ENCODE data around the gene CTAG1A.
A peak's percentile ranks its signal among the peaks of the same experiment; 100 is the strongest.
"Not testable (repeated sequence)": the region's sequence is repeated elsewhere in the genome, so short reads cannot be mapped to it uniquely, and the experiment has no call there.

CTAG1A gene
- long read RNA-seq, donor 1, result 0 reads
- long read RNA-seq, donor 2, result 0 reads
- long read RNA-seq, donor 3, result 0 reads
- long read RNA-seq, donor 4, result 0 reads
- long read RNA-seq, donor 5, result 0 reads
- long read RNA-seq, donor 6, result 0 reads
- long read RNA-seq, donor 7, result 0 reads
- long read RNA-seq, donor 8, result 0 reads

DNA sequence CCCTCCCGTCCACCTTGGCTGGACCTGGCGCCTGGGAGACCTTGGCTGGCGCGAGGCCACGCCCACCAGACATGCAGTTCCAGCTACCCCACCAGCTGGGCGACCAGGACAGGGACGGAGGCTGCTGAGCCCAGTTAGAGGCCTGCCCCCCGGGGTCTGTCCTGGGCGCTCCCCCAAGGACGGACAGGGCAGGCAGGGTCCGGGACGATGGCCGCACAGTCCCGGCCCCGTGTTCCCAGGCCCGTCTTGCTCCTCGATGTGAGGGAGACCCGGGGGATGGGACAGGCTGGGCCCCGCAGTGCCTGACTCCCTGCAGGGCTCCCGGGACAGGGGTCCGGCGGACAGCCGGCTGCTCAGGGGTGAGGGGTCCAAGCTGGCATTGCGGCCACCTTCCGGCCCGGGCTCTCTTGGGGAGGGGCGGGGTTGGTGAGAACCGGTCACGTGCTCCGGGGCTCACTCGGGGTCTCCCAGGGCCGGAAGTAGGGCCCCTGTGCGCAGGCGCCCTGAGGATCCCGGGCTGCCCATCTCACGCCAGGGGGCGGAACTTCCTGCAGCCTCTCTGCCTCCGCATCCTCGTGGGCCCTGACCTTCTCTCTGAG is at the start of gene CTAG1A:
CTAG1A (plus strand) TSS at position 549 of the 599 bp plus-strand sequence. CDS start 74 bp downstream, outside the sequence.
- DNase-seq, result not testable (repeated sequence)

DNA sequence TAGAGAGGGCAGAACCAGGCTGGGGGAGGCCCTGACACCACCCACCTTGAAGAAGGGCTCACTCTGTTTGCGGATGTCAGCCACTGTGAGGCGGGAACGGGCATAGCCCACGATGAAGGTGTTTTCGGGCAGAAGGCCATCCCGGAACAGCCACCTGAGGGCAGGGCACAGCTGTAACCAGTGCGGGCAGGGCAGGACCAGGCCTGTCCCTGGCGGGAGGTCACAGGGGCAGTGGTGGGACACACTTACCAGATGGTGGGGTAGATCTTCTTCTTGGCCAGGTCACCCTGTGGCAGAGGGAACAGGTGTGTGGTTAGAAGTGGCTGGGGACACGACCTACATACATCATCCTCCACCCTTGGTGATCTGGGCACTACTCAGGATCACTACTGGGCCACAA is 49.0 kb upstream of the CTAG1A start:
- DNase-seq, result no peak

DNA sequence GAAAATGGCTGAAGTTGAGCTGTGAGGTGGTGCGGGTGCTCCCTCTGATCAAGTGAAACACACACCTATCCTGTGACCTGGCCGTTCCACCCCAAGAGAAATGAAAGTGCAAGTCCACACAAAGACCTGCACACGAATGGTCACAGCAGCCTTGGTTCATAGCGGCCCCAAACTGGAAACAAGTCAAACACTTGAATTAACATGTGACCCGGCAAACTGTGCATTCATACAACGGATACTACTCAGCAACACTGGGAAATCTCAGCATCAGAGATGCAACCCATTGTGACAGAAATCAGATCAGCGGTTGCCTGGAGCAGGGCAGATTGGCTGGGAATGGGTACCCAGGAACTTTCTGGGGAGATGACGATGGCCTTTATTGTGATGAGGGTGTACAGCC is 45.9 kb upstream of the CTAG1A start:
- DNase-seq, result no peak

DNA sequence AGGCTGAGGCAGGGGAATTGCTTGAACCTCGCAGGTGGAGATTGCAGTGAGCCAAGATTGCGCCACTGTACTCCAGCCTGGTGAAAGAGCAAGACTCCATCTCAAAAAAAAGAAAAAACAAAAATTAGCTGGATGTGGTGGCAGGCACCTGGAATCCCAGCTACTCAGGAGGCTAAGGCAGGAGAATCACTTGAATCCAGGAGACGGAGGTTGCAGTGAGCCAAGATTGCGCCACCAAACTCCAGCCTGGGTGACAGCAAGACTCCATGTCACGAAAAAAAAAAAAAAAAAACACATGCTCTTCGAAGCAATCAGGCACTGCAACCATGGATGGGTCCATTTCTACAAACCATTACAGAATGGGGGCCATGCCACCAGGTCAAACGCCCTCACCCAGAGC is 44.6 kb upstream of the CTAG1A start:
- not testable (repeated sequence) for DNase-seq

DNA sequence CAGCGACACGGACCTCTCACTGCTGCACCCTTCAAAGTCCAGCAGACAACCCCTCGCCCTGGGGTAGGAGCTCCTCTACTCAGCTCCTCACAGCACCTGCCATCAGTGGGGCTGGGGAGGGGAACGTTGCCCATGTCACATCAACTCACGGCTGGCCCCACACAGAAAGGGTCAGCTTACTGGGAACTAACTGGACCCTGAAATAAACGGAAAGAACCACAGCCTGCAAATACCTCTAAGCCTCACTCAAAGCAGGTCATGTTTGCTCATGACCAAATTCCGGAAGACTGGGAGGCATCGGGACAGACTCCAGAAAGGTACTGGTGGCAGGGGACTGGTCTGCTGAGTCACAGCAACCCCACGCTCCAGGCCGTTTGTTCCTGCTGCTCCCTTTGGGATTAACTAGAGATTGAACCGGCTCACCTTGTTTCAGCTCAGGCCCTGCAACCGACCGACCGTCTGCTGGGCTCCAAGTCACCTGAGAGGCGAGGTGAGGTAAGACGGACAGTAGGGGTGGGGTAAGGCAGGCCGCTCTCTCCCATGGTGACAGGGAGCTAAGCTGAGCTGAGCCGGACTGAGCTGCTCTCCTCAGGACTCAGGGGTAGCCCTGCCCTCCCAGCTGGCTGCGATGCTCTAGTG is 43.9 kb upstream of the CTAG1A start:
- DNase-seq, result no peak

DNA sequence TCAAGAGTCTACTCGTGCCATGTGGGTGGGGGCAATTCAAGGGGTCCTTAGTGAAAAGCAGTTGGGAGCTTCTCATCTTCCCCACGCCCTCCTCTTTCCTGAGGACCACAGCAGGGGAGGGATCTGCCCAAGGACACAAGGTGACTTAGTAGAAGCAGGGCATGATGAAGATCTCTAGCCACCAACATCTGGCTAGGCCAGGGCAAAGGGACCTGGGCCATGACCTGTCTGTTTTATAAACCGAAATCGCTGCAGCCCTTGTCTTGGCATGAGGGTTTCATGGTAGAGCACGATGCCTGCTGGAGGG is 43.4 kb upstream of the CTAG1A start:
- no peak for DNase-seq

DNA sequence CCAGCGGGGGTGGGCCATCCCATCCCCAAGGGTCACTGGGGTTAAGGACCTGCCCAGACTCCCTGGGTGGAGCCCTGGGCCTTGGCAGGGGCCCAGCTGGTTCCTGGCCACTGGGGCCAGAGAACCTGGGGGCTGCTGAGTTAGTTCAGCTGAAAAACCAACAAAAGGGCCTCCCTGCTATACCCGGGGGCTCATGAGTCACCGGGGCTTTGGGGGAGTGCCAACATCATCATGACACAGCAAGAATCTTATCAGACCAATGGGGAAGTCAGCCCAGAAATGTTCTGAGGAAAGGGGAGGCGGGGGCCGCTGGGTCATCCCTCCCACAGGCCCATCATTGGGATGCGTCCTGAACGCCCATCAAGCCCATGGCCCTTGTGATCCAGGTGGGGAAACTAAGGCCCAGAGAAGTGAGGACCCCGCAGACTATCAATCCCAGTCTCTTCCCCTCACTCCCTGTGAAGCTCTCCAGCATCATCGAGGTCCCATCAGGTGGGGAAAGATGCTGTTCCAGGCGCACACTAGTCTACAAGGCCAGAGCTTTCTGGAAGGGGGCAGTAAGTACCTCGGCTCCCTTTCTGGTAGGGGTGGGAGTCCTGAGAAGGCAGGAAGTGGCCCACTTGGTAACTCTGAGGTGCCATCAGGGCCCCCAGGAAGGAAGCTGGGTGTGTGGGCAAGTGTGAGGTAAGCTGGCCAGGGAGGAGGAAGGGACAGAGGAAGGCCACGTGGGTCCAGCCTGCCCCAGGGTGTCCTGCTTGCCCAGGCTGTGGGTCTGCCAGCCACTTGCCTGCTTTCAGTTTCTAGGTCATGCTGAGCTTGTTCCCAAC is 42.8 kb upstream of the CTAG1A start:
- no peak for DNase-seq

DNA sequence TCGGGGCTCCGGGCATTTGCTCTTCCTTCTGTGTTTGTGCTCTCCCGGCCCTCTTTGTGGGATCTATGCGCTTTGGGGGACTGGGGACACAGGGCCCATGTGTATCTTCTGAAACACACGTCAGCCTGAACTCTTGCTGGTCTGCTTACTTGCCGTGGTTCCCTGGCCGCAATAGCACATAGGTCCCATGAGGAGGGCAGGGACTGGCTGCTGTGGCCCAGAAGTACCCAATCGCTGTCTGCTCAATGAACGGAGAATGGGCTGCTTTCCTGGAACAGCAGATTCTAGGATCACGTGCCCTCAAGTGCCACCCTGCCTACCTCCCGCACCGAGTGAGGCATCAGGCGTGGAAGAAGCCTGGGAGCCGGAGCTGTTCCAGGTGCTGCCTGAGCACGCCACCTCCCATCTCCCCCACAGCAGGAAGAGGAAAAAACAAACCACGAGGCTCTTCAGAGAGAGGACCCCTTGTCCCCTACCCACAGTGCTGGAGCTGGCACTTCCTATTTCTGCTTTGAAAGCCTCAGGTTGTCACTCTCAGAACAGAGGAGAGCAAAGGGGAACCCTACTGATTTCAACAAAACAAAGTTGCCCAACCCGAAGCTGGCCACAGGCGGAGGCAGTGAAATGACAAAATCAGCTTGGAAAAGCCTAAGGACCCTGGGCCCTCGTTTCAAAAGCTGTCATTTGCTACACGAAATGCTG is 42.1 kb upstream of the CTAG1A start:
- DNase-seq, result no peak

DNA sequence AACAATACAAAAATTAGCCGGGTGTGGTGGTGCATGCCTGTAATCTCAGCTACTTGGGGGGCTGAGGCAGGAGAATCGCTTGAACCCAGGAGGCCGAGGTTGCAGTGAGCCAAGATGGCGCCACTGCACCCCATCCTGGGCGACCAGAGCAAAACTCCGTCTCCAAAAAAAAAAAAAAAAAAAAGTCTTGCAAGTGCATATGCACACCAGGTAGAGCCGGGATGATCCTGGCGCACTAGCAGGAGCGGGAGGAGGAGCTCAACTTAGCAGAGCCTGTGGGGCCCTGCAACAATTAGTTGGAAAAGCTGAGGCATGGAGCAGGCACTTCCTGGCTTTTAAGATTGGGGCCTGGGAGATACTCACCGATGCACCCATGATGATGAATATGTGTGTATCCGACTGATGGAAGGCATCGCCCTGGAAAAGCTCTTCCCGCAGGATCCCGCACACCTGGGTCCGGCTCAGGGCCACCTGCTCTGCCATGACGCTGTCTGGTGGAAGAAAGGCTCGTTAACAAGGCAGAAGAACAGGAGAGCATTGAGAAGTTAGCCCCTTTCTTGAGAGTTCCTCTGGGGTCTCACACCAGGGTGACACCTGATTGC is 39.2 kb upstream of the CTAG1A start:
- no peak for DNase-seq

DNA sequence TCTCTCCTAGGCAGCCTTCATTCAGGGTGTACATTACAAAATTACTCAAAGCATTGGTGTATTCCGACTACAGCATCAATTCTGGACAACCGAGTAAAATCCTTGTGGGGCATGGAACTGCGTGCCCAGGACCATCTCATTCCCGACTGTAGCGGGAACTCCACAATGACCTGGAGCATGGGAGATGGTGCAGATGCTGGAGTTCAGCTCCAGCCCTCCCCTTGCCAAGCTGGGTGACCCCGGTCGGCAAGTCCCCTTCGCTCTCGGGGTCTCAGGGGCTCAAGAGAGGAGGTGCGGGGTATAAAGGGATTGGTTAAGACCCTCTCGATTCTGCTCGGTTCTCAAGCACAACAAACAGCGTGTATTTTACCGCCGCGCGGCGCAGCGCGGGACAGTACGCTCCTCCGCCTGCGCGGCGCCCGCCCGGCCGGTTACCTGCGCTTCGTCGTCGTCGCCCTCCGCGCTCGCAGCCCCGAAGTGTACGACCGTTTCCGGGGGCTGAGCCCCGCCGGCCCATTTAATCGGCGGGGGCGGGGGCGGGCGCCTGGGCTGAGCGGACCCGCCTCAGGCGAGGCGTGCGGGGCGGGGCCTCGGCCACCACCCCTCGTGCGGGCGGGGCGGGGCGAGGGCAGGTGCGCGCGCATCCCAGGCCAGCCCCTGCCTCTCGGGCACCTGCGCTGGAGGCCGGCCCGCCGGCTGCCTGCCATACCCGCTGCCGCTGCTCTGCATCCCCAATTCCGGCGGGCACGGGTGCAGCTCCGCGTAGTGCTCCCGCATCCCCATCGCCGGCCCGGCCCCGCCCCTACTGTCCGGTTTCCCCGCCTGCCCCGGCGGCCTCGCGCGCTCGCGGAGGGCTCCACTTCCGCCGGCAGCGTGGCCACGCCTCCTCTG is 38.3 kb upstream of the CTAG1A start, which contains the start of gene G6PD:
G6PD (minus strand) TSS at position 493 of the 891 bp plus-strand sequence. CDS start 691 bp downstream, outside the sequence.
- DNase-seq, result peak; percentile 70

DNA sequence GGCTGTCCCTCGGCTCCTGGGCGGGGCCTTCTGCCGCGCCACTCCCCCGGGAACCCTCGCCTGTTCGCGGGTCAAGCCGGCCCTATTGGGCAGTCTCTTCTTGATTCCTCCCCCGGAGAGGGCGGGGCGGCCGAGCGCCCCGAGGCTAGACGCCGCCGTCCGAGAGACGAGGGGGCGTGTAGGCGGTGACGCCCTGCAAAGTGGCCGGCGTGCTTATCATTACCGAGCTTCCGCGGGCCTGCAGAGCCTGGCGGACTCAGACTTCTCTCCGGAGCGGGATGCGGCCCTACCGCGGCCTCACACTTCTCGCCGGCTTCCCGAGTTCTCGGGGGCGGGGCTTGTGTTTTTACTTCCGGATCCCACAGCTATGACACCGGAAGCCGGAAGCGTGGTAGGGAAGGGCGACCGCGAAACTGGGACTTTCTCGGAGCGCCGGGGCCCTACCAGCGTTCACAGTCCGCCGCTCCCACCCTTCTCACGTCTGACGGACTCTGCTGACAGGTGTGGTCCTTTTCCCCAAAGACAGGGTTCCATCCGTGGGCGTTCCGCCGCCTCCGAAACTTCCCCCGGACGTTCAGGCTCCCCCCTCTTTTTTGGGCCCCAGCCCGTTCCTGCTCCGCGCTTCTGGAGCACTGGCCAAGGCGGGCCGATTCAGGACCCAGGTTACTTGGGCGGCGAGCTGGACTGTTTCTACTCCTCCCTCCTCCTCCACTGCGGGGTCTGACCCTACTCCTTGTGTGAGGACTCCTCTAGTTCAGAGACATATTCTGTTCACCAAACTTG is 37.5 kb upstream of the CTAG1A start, which contains the start of gene IKBKG:
IKBKG (plus strand) TSS at position 376 of the 783 bp plus-strand sequence. CDS start 4,383 bp downstream, outside the sequence.
- DNase-seq, result peak; percentile 96

DNA sequence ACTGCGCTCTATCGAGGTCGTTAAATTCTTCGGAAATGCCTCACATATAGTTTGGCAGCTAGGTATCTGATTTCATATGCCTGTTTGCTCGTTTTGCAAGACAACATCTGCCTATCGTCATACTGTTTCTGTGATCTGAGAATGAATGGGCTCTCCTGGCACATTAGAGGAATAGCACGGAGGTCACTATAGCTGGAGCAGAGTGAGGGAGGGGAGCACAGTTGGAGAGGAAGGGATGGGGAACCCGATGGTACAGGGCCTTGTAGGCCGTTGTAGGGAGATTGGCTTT is 37.0 kb upstream of the CTAG1A start:
- DNase-seq, result no peak

DNA sequence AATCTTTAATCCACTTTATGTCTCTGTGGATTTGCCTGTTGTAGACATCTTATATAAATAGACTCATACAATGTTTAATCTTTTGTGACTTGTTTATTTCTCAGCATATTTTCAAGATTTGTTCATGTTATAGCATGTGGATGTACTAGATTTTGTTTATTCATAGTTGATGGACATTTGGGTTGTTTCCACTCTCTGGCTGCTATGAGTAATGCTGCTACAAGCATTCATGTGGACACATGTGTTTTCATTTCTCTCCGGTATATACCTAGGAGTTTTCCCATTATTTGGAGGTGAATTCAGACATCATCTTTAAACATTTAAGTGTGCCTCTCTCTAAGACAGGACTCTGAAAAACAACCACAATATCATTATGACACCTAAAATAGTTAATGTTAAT is 35.2 kb upstream of the CTAG1A start:
- DNase-seq, result no peak

DNA sequence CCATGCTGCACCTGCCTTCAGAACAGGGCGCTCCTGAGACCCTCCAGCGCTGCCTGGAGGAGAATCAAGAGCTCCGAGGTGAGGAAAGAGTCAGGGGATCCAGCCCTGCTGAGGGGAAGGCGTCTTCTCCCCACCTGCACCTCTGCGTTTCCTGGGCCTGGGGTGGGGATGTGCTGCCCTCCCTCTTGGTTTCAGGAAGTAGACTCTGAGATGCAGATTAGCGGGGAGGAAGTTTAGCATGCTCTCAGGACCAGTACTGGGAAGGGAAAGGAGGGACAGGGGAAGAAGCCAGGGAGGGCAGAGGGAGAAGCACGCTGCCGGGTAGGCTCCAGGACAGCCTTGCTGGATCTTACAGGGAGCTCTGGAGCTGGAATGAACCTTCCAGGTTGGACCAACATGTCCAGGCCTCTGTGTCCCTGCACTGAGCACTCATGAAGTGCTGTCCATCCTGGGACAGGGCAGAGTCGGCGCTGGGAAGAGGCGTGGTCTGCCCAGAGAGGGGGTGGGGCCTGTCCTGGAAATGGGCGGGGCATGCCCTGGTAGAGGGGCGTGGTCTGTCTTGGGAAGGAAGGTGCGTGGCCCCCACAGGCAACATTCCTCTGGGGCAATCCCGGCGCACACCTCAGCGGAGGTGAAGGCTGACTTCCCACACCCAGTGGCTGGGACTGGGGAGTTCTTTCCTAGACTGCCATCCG is 32.7 kb upstream of the CTAG1A start:
- DNase-seq, result not testable (repeated sequence)

DNA sequence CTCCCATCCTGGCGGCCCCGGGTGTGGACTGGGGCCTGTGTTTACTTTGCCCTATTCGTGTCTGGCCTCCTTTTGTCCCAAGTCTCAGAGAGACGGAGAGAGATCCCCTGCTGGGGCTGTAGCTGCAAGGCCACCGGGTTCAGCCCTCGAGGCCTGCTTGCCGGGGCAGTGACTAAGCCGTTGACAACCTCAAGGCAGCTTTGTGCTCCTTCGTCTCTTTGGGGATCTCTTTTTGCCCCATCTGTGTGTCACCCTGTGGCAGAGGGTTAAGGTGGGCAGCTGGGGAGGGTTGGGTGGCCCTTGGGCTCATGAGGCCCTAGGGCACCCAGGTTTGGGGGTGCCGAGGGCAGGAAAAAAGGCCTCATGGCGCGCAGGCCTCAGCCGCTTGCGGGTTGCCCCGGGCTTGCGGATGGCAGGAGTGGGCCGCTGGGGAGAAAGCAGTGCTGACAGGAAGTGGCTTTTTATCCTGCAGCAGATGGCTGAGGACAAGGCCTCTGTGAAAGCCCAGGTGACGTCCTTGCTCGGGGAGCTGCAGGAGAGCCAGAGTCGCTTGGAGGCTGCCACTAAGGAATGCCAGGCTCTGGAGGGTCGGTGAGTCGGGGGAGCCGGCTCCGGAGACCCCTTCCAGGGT is 26.8 kb upstream of the CTAG1A start:
- DNase-seq, result not testable (repeated sequence)

DNA sequence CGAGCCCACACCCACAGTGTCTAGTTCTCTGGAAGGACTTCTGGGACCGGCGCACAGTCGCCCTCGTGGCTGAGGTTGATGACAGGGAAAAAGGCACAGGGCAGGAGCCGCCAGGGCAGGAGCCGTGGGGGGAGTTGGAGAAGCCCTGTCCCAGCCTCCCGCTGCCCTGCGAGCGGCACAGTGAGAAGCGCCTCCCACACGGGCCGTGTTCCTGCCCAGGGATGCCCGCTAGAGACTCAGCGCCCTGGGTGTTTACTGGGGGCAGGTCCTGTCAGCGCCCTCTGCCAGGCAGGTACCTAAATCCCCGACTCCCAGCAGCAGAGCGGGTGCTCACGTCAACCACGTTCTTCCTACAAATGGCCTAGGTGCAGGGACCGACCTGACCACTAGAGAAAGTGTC is 26.0 kb upstream of the CTAG1A start:
- DNase-seq, result not testable (repeated sequence)

DNA sequence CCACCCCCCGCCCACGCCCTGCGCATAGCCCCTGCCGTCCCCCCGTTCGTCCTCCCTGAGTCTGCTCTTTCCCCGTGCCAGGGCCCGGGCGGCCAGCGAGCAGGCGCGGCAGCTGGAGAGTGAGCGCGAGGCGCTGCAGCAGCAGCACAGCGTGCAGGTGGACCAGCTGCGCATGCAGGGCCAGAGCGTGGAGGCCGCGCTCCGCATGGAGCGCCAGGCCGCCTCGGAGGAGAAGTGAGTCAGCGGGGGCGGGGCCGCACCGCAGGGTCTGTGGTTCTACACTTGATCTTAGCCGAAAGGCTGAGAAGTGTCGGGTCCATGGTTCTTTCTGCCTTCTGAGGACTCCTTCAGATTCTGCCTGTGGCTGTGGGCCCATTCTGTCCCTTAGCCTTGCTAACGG is 24.6 kb upstream of the CTAG1A start:
- not testable (repeated sequence) for DNase-seq

DNA sequence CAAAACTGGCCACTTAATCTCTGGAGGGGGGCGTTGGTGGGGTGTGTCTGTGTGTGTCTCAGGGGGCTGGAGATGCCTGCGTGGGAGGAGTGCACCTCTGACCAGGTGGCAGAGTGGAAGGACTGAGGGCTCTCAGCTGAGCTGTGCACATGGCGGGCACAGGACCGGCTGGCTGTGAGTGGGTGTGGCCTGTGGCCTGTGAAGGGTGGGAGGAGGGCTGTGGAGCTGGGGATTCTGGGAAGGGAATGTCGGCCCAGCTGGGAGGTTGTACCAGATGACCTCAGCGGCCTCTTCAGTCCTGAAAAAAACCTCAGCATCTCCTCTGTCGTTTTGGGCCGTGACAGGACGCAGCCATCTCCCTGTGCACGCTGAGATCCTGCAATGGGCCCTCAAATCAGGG is 22.6 kb upstream of the CTAG1A start:
- not testable (repeated sequence) for DNase-seq

DNA sequence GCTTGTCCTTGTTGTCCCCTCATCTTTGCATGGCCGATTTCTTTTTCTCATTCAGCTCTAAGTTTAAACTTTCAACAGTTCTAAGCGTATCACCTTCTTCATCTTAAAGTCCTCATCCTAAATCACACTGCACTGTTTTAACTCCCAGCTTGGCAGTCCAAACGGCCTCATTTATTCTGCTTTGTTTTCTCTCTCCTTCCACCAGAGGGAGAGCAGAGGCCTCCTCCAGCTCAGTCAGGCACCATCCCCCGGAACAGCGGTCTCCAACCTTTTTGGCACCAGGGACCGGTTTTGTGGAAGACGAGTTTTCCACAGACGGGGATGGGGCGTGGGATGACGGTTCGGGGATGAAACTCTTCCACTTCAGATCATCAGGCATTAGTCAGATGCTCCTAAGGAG is 14.6 kb upstream of the CTAG1A start:
- DNase-seq, result not testable (repeated sequence)
